Breast epithelium (tissue), 4 donors: Measurements from ENCODE around the gene TENM4. TPM values are rescaled to one million over a fixed set of nuclear protein-coding genes. Genes with fewer than 3 reads are reported as not detected.

Source experiments
- DNase-seq, 2 donors: peaks; one replicate each; pipeline ENCODE4 v3.0.0-alpha.2; 2019; ENCODE audit warnings: low spot score in 2 of 2
- H3K27ac ChIP-seq, 2 donors: fragments of 200-600 bp; sonication (generic) in 1 of 2; one replicate each; pipeline ENCODE4 v1.5.1; 2016 to 2019; ENCODE audit warnings: mild to moderate bottlenecking in 1 of 2
- H3K27me3 ChIP-seq, 2 donors: fragments of 200-600 bp; sonication (generic) in 1 of 2; one replicate each; pipeline versions ENCODE4 v1.5.1 to v1.6.0; 2017 to 2019; ENCODE audit warnings: control low read depth in 1 of 2, mild to moderate bottlenecking in 1 of 2
- H3K36me3 ChIP-seq: fragments of 200-600 bp; one replicate; pipeline ENCODE4 v1.5.1; 2019
- H3K4me1 ChIP-seq, 2 donors: fragments of 200-600 bp; sonication (generic); one replicate each; pipeline ENCODE4 v1.5.1; 2016 to 2019; ENCODE audit warnings: control low read depth in 1 of 2
- H3K4me3 ChIP-seq, 3 donors: fragments of 200-600 bp; sonication (generic); 1 replicate in 2 of 3; 2 replicates in 1 of 3; pipeline ENCODE4 v1.5.1; 2016 to 2019; ENCODE audit warnings: mild to moderate bottlenecking in 3 of 3, moderate library complexity in 2 of 3
- H3K9me3 ChIP-seq, 2 donors: fragments of 200-600 bp; sonication (generic) in 1 of 2; one replicate each; pipeline ENCODE4 v1.5.1; 2016 to 2019; ENCODE audit warnings: control low read depth in 1 of 2
- POLR2A ChIP-seq: fragments of 450-650 bp; IDR thresholded peaks from one replicate; pipeline ENCODE4 v1.6.1; 2016; ENCODE audit warnings: antibody characterized with exemption, mild to moderate bottlenecking, moderate library complexity
- POLR2AphosphoS5 ChIP-seq, 3 donors: sonication (generic); formaldehyde crosslinking; IDR thresholded peaks; one replicate each; pipeline ENCODE4 v1.6.1; 2017; ENCODE audit warnings: antibody characterized with exemption in 3 of 3
- intact Hi-C: fragments of 100-400 bp; cut with DNase I; formaldehyde crosslinking; loops from one replicate; pipeline ENCODE4 v1.15.1; 2023; ENCODE audit warnings: low total_unique reads
- total RNA-seq, 3 donors: library from RNA; depleted of rRNA; stranded (reverse); fragments of >200 nt; gene quantifications; one replicate each; pipeline ENCODE4 v1.1.0, GENCODE V29; 2016
- TF ChIP-seq, protein P1 (sequence below), 3 donors: fragments of 450-650 bp; IDR thresholded peaks; one replicate each; pipeline ENCODE4 v1.5.1; 2016 to 2017; ENCODE audit warnings: antibody characterized with exemption in 3 of 3, mild to moderate bottlenecking in 3 of 3, moderate library complexity in 3 of 3

TENM4 gene
- total RNA-seq, 3 donors from 2014 or later: 0.29 to 7.9 (median 4.8) TPM

DNA sequence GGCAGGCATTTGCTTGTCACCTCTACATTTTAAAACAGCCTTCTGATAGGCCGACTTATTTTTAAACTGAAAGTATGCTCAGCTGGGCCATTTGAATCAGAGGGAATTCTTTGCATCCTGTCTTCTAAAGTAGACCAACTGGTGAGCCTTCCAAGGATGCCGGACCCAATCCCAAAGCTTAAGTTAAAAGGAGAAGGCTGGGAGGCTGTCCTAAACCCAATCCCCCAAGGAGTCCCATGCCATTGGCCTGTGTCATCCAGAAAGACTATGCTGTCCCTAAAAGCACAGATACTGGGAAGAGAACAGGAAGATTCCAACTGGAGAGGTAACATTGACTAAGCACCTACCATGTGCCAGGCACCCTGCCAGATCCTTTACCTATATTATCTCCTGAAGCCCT lies 18.0 kb downstream of the TENM4 start:
- Histone ChIP-seq H3K4me3 (no peak overlapping the region), H3K9me3 (no peaks in the 10 kb centered on the region), H3K27me3 (no peaks in the 10 kb centered on the region), H3K36me3 (no peaks in the 10 kb centered on the region), H3K27ac (no peak overlapping the region), H3K4me1 (no peaks in the 10 kb centered on the region)
- intact Hi-C loops: no loop called here
- no peak for DNase-seq
- TF ChIP-seq POLR2A (no peak), POLR2AphosphoS5 (IDR thresholded peaks at IDR 0.05) (no peak)
- TF ChIP-seq, protein P1, sequence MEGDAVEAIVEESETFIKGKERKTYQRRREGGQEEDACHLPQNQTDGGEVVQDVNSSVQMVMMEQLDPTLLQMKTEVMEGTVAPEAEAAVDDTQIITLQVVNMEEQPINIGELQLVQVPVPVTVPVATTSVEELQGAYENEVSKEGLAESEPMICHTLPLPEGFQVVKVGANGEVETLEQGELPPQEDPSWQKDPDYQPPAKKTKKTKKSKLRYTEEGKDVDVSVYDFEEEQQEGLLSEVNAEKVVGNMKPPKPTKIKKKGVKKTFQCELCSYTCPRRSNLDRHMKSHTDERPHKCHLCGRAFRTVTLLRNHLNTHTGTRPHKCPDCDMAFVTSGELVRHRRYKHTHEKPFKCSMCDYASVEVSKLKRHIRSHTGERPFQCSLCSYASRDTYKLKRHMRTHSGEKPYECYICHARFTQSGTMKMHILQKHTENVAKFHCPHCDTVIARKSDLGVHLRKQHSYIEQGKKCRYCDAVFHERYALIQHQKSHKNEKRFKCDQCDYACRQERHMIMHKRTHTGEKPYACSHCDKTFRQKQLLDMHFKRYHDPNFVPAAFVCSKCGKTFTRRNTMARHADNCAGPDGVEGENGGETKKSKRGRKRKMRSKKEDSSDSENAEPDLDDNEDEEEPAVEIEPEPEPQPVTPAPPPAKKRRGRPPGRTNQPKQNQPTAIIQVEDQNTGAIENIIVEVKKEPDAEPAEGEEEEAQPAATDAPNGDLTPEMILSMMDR (IDR thresholded peaks at IDR 0.05): no peak

DNA sequence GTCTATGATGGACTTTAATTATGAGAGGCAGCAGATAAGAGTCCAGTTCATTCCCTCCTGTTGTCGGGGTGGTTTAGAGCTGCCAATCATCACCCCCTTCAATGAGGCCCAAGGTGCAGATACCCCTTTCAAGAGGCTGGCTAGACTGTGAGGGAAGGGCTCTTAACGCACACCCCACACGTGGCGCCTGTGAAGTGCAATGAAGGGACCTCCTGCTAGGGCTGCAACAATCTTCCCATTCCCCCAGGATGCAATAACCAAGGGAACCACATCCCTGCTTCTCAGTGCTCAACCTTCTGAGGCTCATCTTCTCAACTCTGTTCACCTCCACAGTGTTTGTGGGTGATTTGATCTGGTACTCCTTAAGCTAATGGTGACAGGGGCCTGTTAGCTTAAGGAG lies 19.0 kb downstream of the TENM4 start:
- TF ChIP-seq POLR2AphosphoS5 (IDR thresholded peaks at IDR 0.05): no peak
- TF ChIP-seq, protein P1 (IDR thresholded peaks at IDR 0.05): no peak
- Histone ChIP-seq H3K27ac (no peak overlapping the region), H3K9me3 (no peaks in the 10 kb centered on the region), H3K4me1 (no peaks in the 10 kb centered on the region), H3K4me3 (no peak overlapping the region), H3K27me3 (no peaks in the 10 kb centered on the region), H3K36me3 (no peaks in the 10 kb centered on the region)
- intact Hi-C loops: no loop called here
- no peak for DNase-seq

DNA sequence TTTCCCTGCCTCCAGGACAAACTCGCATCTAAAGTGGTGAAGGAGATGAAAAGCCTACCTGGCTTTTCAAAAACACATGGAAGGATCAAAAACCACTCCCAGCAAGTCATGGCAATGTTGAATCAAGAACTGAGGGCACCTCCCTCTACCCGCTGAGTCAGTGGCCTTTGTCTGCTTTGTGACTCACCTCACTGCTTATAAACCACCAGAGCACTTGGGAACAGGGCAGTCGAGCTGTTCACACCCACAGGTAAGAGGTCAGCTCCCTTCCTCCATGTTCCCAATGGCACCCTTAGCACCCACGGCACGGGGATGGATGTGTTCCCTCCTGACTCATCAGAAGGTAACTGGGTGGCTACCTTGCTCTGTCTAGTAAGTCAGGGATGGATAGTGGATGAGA lies 21.7 kb downstream of the TENM4 start:
- Histone ChIP-seq H3K27ac (no peak overlapping the region), H3K36me3 (no peaks in the 10 kb centered on the region), H3K4me3 (no peak overlapping the region), H3K9me3 (peaks cover 0 to 14% of the 10 kb centered on the region in 2 donors), H3K4me1 (no peaks in the 10 kb centered on the region), H3K27me3 (no peaks in the 10 kb centered on the region)
- no peak for DNase-seq
- intact Hi-C loops: no loop called here
- no peak for TF ChIP-seq POLR2AphosphoS5 (IDR thresholded peaks at IDR 0.05)
- TF ChIP-seq, protein P1 (IDR thresholded peaks at IDR 0.05): no peak
- no peak for TF ChIP-seq POLR2A

DNA sequence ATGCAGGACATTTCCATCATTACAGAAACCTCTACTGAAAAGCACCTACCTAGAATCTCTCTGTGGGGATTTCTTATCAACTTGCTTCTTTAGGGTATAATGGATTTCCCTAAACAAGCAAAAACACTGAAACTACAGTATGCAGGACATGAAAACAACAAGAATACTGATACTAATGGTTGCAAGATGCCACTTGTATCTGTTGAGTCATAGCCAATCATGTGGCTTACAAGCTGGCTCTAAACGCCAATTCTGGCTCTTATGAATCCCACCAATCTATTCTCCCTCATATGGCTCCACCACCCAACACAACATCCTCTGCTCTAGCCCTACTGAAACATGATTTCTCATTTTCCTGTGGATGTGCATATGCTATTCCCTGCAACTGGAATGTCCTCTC lies 22.6 kb downstream of the TENM4 start:
- intact Hi-C loops: no loop called here
- Histone ChIP-seq H3K4me1 (no peaks in the 10 kb centered on the region), H3K36me3 (no peaks in the 10 kb centered on the region), H3K27me3 (no peaks in the 10 kb centered on the region), H3K9me3 (peaks cover 0 to 14% of the 10 kb centered on the region in 2 donors), H3K4me3 (no peak overlapping the region), H3K27ac (no peak overlapping the region)
- TF ChIP-seq POLR2A: no peak
- TF ChIP-seq, protein P1 (IDR thresholded peaks at IDR 0.05): no peak
- no peak for TF ChIP-seq POLR2AphosphoS5 (IDR thresholded peaks at IDR 0.05)
- DNase-seq: no peak

DNA sequence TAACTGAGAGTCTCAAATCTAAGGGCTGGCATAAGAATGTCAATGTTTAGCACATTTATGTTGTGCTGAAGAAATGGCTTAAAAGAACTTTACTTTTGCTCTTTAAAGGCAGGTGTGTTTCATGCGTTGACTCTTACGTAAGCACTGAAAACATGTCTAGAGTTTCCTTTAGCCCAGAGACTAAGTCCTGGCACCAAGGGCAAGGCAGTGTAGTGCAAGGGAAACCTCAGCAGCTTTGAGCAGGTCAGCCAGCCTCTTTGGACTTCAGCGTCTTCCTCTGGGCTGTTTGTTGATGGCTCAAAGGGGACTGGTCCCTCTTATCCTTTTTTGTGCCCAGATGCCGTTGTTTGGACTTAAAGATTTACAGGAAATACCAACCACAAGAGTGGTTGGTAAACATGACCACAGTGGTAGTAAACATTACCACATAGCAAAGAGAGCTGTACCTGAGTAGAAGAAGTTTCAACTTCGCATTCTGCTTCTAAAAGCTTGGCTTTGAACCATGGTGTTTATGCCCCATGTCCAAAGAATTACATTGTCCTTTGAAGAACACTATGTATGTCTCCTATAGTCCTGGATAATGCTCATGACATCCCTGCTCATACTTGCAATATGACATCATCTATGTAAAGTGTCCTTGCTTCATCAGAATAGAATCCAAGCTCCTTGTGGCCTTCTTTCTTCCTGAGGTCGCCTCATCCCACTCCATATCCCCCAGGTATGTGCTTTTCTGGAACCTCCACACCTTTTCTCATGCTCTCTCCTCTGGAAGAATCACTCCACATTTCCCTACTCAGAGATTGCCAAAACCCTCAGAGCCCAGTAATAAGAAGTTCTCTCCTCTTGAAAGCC lies 23.5 kb downstream of the TENM4 start:
- intact Hi-C loops: no loop called here
- no peak overlapping the region for H3K4me3 ChIP-seq
- H3K4me1 ChIP-seq: no peaks in the 10 kb centered on the region
- H3K36me3 ChIP-seq: no peaks in the 10 kb centered on the region
- peaks cover 0 to 14% of the 10 kb centered on the region in 2 donors for H3K9me3 ChIP-seq
- no peaks in the 10 kb centered on the region for H3K27me3 ChIP-seq
- DNase-seq: no peak
- no peak for TF ChIP-seq POLR2A
- TF ChIP-seq POLR2AphosphoS5 (IDR thresholded peaks at IDR 0.05): no peak
- TF ChIP-seq, protein P1 (IDR thresholded peaks at IDR 0.05): no peak
- no peak overlapping the region for H3K27ac ChIP-seq
